GM18861 (cell line): ENCODE measurements around the gene CCHCR1.

Experiments used
- ATAC-seq: cut with Tn5 transposase; IDR thresholded peaks from one replicate; pipeline ENCODE4 v1.9.1; 2021; ENCODE audit not compliant: unreplicated experiment

CCHCR1 gene

GRCh38 chr6:31110825-31111582 lies 46.6 kb downstream of the CCHCR1 start:
- ATAC-seq: no peak

GRCh38 chr6:31107052-31107451 lies 50.5 kb downstream of the CCHCR1 start:
- no peak for ATAC-seq

GRCh38 chr6:31103136-31103535 lies 54.5 kb downstream of the CCHCR1 start:
- no peak for ATAC-seq

- ATAC-seq: no peak
Observed at GRCh38 chr6:31098449-31098938, 59.1 kb downstream of the CCHCR1 start.

GRCh38 chr6:31096656-31097055 lies 60.9 kb downstream of the CCHCR1 start:
- no peak for ATAC-seq

GRCh38 chr6:31096215-31096614 lies 61.4 kb downstream of the CCHCR1 start:
- no peak for ATAC-seq

GRCh38 chr6:31094389-31094881 lies 63.2 kb downstream of the CCHCR1 start:
- ATAC-seq: no peak

GRCh38 chr6:31092769-31093505 lies 64.7 kb downstream of the CCHCR1 start:
- no peak for ATAC-seq
